Thoracic aorta (tissue), 2 donors: ENCODE results near the gene CIAO2A. TPM values are rescaled to one million over a fixed set of nuclear protein-coding genes. Genes with fewer than 3 reads are reported as not detected.

ENCODE experiments used
- ATAC-seq: fragments of 150-250 bp; one replicate; pipeline ENCODE4 v1.8.0; 2017; ENCODE audit warnings: low read depth; ENCODE audit not compliant: insufficient number of reproducible peaks, low FRiP score
- DNase-seq: peaks from one replicate; pipeline ENCODE4 v3.0.0-alpha.2; 2020; ENCODE audit warnings: low spot score
- H3K27ac ChIP-seq, 2 donors: fragments of 200-600 bp; sonication (generic); 1 replicate in 1 of 2; 2 replicates in 1 of 2; pipeline ENCODE4 v1.5.1; 2016; ENCODE audit warnings: mild to moderate bottlenecking in 2 of 2, moderate library complexity in 2 of 2
- H3K27me3 ChIP-seq: fragments of 200-600 bp; sonication (generic); replicated peaks from 2 replicates; pipeline ENCODE4 v1.6.0; 2016; ENCODE audit warnings: mild to moderate bottlenecking; ENCODE audit not compliant: insufficient read depth
- H3K36me3 ChIP-seq: fragments of 200-600 bp; sonication (generic); one replicate; pipeline ENCODE4 v1.5.1; 2016
- H3K4me1 ChIP-seq, 2 donors: fragments of 200-600 bp; sonication (generic); 1 replicate in 1 of 2; 2 replicates in 1 of 2; pipeline versions ENCODE4 v1.5.1 to v1.6.0; 2016; ENCODE audit warnings: low read depth in 2 of 2, mild to moderate bottlenecking in 1 of 2; ENCODE audit not compliant: control insufficient read depth in 1 of 2
- H3K4me3 ChIP-seq: fragments of 200-600 bp; sonication (generic); 2 replicates; pipeline ENCODE4 v1.5.1; 2016; ENCODE audit warnings: mild to moderate bottlenecking
- H3K9me3 ChIP-seq: fragments of 200-600 bp; sonication (generic); 2 replicates; pipeline ENCODE4 v1.5.1; 2016
- CTCF ChIP-seq: fragments of 200-600 bp; sonication (generic); IDR thresholded peaks from one replicate; pipeline ENCODE4 v1.5.1; 2019; ENCODE audit warnings: antibody characterized with exemption
- total RNA-seq, 2 donors: library from RNA; depleted of rRNA; stranded (reverse); fragments of >200 nt; gene quantifications; one replicate each; pipeline versions ENCODE4 v1.1.0 to v1.2.3, GENCODE V29; 2016

Gene CIAO2A
- total RNA-seq, 2 donors from 2014 or later = 16.9 to 24.4 TPM

GRCh38 chr15:64029110-64029509 lies 64.5 kb downstream of the CIAO2A start:
- Histone ChIP-seq H3K36me3 (no peaks in the 10 kb centered on the region), H3K4me1 (no peaks in the 10 kb centered on the region), H3K4me3 (no peak overlapping the region), H3K27me3 (no peaks in the 10 kb centered on the region), H3K9me3 (no peaks in the 10 kb centered on the region), H3K27ac (no peak overlapping the region)
- DNase-seq = no peak
- ATAC-seq = no peak
- TF ChIP-seq CTCF = no peak

GRCh38 chr15:64026591-64026990 lies 67.0 kb downstream of the CIAO2A start:
- Histone ChIP-seq H3K4me1 (no peaks in the 10 kb centered on the region), H3K27me3 (no peaks in the 10 kb centered on the region), H3K9me3 (no peaks in the 10 kb centered on the region), H3K36me3 (no peaks in the 10 kb centered on the region), H3K27ac (no peak overlapping the region), H3K4me3 (no peak overlapping the region)
- DNase-seq = no peak
- no peak for TF ChIP-seq CTCF
- no peak for ATAC-seq

GRCh38 chr15:64024172-64025050 lies 69.2 kb downstream of the CIAO2A start:
- TF ChIP-seq CTCF = no peak

GRCh38 chr15:64023220-64023619 lies 70.4 kb downstream of the CIAO2A start:
- H3K4me3 ChIP-seq = no peak overlapping the region
- H3K4me1 ChIP-seq = no peaks in the 10 kb centered on the region
- H3K36me3 ChIP-seq = no peaks in the 10 kb centered on the region
- H3K27ac ChIP-seq = no peak overlapping the region
- ATAC-seq = no peak
- no peak for TF ChIP-seq CTCF
- H3K27me3 ChIP-seq = no peaks in the 10 kb centered on the region
- no peaks in the 10 kb centered on the region for H3K9me3 ChIP-seq
- DNase-seq = no peak

More at GRCh38 chr15:64024172-64025050, 69.2 kb downstream of the CIAO2A start:
- Histone ChIP-seq H3K4me1 (no peaks in the 10 kb centered on the region), H3K27ac (no peak overlapping the region), H3K9me3 (no peaks in the 10 kb centered on the region), H3K4me3 (no peak overlapping the region), H3K27me3 (no peaks in the 10 kb centered on the region), H3K36me3 (no peaks in the 10 kb centered on the region)
- DNase-seq (no peak), ATAC-seq (no peak)

GRCh38 chr15:64022571-64022970 lies 71.1 kb downstream of the CIAO2A start:
- Histone ChIP-seq H3K27me3 (no peaks in the 10 kb centered on the region), H3K4me3 (no peak overlapping the region), H3K36me3 (no peaks in the 10 kb centered on the region), H3K4me1 (no peaks in the 10 kb centered on the region), H3K9me3 (no peaks in the 10 kb centered on the region), H3K27ac (no peak overlapping the region)
- DNase-seq (no peak), ATAC-seq (no peak)
- TF ChIP-seq CTCF = no peak

Other genes starting within 250 kb of the CIAO2A start
- 10 to 100 TPM in 1 of 2 donors, 1 to 10 TPM in 1; 6.1 to 10.6 TPM for gene DAPK2, start 47.4 kb downstream of the CIAO2A start, total RNA-seq
- 100 to 1,000 TPM in 1 of 2 donors, 10 to 100 TPM in 1; 47.2 to 104 TPM for gene SNX1, start 2.1 kb upstream of the CIAO2A start, total RNA-seq
- gene SNX22, start 57.9 kb upstream of the CIAO2A start, total RNA-seq = under 1 TPM; 0.27 to 0.28 TPM
- 100 to 1,000 TPM; 288 to 331 TPM for gene PPIB, start 69.2 kb upstream of the CIAO2A start, total RNA-seq